GM19239 (cell line): Measurements from ENCODE around the gene CLNK.

Source experiments
- DNase-seq: peaks from one replicate; pipeline ENCODE4 v3.0.0; 2011; ENCODE audit warnings: low spot score; ENCODE audit not compliant: insufficient read length
- FAIRE-seq: peaks from 2 replicates; lab custom pipeline; 2011; peaks lifted over from hg19 to GRCh38; lab: Jason Lieb, UNC

CLNK gene

DNA sequence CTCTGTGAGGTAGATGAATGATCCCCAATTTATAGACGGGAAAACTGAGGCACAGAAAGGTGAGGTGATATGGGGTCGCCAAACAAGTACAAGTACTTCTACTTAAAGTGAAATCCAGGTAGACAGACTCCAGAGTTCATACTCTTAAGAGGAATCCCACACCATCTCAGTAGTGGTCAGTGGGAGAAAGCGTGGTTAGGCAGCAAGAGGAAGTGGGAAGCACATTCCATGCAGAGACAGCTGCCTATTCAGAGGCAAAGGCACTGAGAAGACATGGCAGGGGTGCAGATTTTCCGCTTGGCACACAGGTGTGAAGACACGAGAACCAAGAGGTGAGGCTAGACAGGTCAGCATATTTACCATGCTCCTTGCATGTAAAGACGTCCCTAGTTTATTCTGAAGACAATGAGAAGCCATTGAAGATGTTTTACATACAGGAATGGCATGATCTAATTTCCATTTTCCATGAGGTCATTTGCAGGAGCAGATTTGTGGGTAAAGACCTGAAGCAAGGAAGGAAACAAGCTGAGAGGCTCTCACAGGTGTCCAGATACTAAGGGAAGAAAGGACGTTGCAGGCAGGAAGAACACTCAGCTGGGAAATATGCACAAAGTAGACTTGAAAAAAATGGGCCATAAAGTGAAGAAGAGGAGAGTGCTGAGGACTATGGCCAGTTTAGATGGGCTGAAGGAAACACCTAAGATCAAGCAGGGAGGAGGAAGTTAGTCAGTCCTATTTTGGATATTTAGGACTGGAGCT lies 17.3 kb upstream of the CLNK start:
- FAIRE-seq (peak; percentile 14), DNase-seq (no peak)

DNA sequence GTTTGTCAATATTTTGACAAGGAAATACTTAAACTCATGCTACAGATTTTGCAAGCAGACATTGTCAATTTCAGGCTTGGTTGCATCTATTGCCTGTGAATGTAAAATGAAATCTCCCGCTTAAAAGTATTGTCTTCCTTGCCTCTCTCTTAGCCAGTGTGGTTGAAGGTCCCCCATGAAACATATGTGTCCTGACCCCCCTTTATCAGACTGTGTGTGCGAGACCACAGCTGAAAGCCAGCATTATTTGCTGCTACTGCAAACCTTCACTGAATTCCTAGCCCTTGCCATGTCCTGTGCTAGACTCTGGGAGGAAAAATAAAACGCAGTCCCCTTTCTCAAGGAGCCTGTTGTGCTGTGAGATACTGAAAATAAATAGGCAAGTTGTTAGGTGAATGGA lies 16.6 kb upstream of the CLNK start:
- no peak for FAIRE-seq
- DNase-seq = no peak

DNA sequence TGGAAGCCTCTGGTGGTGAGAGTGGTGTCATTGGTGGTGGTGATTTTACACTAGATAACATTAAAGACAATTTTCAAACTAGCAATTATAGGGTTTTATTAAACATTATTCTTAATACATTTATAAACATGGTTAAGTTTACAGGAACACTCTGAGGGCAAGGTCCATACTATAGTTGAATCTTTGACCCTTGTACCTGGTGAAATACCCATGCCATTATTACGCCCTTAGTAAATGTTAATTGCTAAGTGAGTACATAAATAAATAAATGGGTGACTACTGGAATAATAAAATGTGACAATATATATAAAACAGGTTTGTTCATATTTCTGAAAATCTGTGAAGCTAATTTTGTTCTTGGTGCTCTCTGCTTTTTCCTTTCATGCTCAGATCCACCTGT lies 13.6 kb upstream of the CLNK start:
- DNase-seq = no peak
- no peak for FAIRE-seq

DNA sequence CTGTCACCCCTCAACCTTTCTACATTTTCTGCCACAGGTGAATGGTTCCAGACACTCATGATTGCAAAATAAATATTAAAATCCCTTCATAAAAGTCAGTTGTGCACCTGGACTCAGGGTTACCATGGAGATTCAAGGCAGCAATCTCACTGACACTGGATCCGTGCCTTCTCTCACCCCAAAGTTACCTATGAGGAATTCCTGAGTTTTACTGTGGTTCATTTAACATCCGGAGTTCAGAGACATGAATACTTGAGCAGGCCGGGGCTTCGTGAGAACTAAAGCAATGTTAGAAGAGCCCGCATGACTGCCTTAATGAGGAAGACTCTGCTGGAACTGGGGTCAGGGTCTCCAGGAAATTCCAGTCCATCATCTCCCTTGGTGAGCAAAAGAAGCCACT lies 12.5 kb upstream of the CLNK start:
- no peak for FAIRE-seq
- DNase-seq = no peak

DNA sequence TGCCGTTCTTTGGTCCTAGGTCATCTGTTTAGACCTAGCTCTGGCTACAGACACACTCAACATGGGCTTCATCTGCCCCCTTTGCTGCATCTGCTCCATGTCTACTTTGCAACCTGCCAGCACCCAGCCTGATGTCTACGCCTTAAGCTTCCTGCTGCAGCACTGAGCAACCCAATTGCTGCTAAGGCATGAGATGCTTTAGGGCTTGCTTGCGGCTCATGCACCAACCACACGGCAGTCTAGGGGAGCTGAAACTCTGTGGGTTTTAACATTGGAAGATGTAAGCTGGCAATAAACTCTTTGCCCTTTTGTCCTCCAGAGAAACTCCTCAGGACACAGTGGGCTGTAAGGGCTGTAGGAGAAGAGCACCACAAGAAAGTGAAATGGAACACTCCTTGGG lies 11.7 kb upstream of the CLNK start:
- FAIRE-seq = no peak

DNA sequence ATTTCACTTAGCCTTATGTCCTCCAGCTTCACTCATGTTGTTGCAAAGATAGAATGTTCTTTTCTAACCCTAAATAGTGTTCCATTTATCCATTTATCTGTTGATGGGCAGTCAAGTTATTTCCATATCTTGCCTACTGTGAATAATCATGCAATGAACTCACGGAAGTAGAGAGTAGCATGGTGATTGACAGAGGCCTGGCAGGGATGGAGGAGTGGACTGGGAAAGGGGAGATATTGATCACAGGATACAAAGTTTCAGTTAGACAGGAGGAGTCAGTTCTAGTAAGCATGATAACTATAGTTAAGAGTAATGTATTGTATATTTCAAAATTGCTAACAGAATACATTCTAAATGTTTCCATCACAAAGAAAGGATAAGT lies 10.3 kb upstream of the CLNK start:
- FAIRE-seq = no peak
- DNase-seq = no peak

More for the DNA sequence above, 11.7 kb upstream of the CLNK start:
- DNase-seq = no peak

DNA sequence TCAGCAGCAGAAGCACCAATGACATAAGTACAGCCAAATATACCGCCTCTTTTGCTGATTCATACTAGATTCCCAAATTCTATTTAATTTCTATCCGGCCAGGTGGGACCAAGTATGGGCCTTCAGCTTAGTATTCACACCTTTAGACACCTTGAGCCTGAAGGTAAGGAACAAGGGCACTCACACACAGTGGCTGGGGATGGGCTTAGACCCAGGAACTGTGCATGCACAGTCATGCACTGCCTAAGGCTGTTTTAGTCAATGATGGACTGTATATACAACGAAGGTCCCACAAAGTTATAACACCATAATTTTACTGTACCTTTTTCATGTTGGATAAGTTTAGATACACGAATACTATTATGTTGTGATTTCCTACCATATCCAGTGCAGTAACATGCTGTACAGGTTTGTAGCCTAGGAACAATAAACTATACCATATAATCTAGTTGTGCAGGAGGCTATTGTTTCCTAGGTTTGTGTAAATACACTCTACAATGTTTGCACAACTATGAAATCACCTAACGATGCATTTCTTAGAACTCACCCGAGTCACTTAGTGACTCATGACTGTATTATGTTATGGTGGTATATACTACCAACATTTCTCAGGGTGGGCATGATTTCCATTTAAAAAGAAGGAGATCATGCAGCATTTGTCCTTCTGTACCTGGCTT lies 9.7 kb upstream of the CLNK start:
- DNase-seq (no peak), FAIRE-seq (no peak)

DNA sequence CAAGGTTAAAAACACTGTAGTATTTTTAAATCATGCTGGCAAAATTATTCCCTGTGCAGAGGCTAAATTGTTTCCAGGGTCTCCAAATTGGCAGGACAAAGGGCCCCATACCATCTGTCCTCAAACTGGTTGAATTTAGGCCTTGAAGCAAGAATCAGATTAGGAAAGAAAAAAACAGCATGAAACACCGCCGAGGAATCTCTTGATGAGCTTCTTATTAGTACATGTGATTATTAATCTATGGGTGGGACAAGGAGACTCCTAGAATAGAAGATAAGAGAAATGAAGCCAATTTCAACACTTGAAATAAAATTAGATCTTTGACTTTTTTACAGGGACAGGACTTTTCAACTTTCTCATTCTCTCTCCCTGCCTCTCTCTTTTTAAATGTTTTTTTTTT lies 7.1 kb upstream of the CLNK start:
- no peak for DNase-seq
- FAIRE-seq = no peak

DNA sequence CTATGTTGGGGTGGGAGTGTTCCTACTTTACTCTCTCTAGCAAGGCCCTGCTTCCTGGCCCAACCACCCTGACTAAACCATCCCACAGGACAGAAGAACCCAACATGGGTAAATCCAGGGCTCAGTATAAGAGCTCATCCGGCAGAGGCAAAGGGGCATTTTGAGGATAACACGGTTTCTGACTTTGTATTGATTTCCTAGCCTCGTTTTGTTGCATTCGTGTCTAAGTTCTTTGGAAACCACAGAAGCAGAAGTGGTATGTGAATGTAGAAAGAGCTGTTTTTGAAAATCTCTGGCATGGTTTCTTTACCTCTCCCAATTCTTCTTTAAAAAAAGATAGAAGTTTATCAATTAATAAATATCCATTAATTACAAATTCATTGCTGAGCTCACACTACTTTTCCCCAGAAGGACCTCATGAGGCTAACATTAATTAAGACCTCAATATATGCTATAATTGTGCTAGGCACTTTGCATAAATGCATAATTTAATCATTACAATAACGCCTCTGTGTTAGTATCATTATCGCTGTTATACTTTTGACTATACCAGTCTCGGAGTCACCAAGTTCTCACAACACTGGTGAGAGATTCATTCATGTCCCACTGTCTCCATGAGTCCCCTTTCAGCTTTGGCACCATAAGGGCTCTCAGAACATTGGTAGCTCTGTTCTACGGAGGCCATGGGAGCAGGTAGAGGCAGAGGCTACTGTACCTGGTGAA lies 5.8 kb upstream of the CLNK start:
- DNase-seq = no peak
- peak; percentile 68 for FAIRE-seq

DNA sequence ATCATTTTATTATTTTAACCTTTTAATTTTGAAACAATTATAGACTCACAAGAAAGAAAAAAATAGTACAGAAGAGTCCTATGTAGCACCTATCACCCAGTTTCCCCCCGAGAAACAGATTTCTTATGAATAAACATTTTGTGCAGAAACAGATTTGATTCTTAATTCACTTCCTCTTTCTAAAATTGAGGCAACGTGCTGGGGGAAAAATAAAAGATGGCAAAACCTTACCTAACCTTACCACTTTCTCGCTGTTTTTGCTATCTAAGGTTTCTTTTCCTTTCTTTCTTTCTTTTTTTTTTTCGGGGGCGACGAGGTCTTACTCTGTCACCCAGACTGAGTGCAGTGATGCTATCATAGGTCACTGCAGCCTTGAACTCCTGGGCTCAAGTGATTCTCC lies 4.3 kb upstream of the CLNK start:
- no peak for FAIRE-seq
- no peak for DNase-seq

DNA sequence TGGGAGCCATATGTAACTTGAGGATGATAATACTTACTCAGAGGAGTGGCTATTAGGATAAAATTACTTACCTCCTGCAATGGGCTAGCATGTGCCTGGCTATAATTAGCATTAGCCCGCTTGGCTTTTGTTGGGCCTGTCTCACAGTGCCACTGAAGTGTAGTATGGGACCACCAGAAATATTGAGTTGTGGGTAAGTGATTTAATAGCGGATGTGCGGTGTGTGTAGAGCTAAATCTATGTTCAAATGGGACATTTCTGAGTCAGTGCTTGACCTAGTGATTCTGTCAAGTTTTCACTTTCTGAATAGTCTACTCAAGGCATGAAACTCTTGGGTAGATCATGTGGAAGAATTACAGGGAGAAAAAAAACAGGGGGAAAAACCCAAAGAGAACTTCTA lies 3.5 kb upstream of the CLNK start:
- no peak for DNase-seq
- FAIRE-seq = peak; percentile 75

DNA sequence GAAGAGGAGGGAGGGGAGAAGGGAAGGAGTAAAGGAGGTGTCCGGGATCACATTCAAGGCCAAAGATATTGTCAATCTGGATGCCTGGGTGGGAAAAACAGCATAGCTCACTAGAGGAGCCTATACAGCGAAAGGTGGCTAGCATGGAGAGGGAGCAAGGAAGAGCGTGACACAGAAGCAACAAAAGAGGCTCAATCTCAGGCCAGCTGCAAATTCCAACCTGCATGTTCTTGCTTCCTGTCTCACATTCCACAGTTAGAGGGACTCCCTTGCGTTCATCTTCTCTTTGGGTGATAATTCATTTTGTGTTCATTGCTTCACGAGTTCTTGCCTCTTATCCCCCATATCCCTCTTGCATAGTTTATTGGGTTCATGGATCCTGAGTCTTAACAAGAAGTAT lies 3.0 kb upstream of the CLNK start:
- FAIRE-seq (no peak), DNase-seq (no peak)

DNA sequence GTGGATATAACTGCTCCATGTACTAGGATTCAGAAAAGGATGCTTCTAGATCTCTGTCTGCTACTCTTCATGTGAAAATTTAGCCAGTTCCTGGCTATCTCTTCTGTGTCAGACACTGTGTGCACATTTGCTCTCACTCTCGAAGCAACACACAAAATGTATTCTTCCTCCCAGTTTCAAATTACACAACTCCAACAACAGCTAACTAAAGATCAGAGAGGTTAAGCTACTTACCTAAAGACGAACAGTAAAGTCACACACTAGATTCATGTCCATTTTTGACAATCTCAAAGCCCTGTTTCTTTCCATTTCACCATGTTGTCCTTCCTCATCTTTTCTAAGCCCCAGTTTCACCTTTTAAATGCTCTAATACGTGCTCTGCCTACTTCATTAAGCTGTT lies 2.2 kb downstream of the CLNK start:
- no peak for FAIRE-seq
- no peak for DNase-seq

DNA sequence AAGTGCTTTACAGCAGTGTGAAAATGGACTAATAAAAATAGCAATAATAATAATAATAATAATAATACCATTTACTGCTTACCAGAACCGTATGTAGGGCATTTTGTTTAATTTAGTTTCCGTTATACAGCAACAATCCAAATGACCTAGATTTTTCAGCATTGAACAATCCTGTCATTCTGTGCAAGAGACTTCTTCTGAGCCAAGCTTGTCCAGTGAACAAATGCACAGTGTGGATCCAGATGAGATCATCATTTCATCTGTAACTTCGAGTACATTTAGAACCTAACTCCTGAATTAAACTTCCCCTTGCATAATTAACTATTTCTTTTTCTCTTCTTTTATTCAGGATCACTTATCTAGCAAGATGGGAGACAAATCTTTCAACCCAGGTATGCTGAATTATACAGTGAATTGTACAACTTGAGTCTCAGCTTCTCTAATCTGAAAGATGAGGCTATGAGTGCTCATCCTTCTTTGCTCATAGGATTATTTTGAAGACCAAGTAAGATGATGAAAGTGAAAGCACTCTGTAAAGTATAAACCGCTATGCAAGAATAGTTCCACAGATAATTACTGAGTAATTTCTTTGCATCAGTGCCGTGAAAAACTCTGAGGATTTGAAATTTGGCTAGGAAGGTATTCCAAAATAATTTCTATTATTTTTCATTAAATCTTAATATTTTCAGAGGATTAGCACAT lies 6.6 kb downstream of the CLNK start:
- FAIRE-seq (peak; percentile 68), DNase-seq (no peak)

DNA sequence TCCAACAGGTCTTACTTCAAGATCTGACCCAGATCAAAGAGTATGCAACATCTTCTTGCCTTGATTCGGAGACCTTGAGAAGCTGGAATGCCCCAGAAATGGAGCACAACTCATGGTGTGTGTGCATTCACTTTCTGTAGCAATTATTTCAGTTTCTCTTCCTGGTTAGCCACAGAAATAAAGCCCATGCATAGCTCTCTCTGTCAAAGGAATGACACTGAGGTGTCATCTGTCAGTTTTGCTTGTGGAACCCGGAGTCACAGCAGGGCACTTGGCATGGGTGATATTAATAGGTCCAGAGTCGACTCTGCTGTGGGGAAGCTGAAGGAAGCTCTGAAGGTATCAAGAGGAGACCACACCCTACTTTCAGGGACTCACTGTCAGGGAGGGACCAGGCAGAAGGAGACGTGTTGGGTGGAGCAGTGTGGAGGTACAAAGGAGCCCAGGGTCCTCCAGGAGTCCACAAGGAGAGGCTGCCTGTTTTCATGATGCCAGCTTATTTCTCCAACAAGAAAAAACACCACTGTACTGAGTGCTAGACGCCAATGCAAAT lies 10.7 kb downstream of the CLNK start:
- no peak for DNase-seq

DNA sequence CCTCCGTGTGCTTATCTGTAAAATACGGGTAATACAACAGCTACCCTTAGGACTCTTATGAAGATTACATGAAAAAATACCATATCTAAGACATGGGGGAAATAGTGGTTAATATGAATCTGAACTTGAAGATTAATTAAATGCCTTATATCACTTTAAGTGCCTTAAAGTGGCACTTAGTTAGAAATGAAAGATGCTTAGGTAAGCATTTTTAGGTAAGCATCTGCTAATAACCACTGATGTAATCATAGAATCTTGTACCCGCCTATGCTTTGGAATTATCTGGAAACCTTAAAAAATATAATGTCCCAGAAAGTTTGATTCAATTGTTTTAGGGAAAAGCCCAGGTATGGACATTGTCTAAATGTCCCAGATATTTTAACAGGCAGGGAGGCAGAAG lies 12.2 kb downstream of the CLNK start:
- DNase-seq = no peak
- peak; percentile 65 for FAIRE-seq

More for the DNA sequence above, 10.7 kb downstream of the CLNK start:
- FAIRE-seq = peak; percentile 92

DNA sequence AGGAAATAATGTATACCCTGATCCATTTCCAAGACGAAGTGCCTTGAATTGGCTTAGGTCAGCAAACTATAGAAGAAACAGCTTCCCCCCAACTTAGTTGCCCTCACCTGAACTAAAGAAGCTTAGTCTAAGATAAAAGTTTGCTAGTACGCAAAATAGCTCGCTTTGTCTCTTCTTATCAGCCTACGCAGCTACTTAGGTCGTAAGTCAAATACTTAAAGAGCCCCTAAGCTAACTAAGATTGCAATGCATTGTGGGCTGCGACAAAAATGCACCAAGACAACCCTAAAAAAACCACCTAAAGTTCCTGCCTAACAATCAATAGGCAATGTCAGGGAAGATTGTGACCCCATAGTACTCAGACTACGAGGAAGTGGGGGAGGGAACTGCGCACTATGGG lies 12.8 kb downstream of the CLNK start:
- FAIRE-seq (no peak), DNase-seq (no peak)

DNA sequence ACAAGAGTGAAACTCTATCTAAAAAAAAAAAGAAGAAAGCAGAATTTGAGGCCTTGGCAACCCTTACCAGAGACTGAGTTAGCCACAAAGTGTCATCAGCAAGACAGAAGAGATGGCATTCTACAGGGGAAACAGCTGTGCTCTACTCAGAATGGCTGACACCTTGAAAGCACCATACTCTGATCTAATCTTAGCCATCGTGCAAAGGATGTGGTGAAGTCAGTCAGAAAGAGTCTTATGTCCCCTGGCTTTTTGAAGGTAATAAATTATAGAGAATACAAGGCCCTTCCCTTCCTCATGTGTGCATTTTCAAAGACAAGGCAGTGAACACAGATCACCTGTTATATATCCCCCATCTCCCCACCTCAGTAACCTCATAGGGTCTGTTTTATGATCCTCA lies 13.2 kb downstream of the CLNK start:
- FAIRE-seq (peak; percentile 94), DNase-seq (no peak)

DNA sequence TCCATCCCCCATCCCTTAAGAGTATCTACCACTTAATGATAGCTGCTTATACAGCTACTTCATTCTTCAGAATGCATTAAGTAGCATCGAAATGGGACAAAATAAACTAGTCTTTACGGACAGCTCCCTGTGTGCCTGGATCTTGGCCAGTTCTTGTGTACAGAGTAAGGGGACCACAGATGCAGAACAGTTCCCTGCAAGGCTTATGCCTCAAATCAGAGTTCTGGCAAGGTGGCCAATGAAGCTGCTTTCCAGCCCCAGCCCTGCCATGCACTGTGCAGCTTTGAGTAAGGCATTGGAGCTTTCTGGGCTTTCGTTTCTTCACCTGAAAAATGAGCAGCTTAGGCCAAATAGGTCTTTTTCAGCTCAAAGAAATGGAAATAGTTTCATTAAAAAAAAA lies 14.2 kb downstream of the CLNK start:
- FAIRE-seq (no peak), DNase-seq (no peak)

DNA sequence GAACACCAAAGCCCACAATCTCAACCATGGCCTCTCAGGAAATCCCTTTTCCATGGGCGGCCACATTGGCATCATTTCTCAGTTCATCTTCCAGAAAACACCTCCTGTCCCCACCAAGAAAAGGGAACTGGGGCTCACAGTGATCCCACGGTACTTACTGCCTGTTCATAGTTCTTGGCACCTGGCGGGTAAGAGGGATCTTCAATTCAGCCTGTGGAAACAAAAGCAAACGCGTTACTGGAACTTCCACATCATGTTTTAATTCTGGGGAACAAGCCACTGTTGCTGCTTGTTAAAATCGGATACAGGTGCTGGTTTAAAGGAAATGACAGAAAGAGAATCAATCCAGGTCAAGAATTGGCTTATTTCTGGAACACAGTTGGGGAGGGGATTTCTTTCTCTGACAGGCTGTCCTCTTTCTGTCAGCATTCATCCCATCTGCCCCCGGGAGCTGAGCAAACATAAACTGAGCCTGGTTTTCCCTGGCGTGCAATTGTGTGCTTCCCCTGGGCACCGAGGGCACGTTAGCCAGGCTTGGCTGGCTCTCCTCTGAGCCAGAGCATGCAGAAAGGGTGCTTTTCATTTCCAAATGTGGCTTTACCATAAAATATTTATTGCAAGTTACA lies 16.8 kb downstream of the CLNK start:
- DNase-seq (no peak), FAIRE-seq (no peak)
